GM21576 (cell line): Measurements from ENCODE around the gene PACRG.
"Not testable (repeated sequence)": the region's sequence is repeated elsewhere in the genome, so short reads cannot be mapped to it uniquely, and the experiment has no call there.

ENCODE experiments used
- ATAC-seq: cut with Tn5 transposase; IDR thresholded peaks from one replicate; pipeline ENCODE4 v1.9.1; 2021; ENCODE audit warnings: mild to moderate bottlenecking, moderate library complexity; ENCODE audit not compliant: unreplicated experiment

PACRG gene

GRCh38 chr6:163301726-163302635, 574.2 kb downstream of the PACRG start:
- no peak for ATAC-seq

GRCh38 chr6:163302747-163303146, 575.0 kb downstream of the PACRG start:
- no peak for ATAC-seq

GRCh38 chr6:163306000-163306399, 578.2 kb downstream of the PACRG start:
- no peak for ATAC-seq

GRCh38 chr6:163308629-163309440, 581.1 kb downstream of the PACRG start:
- ATAC-seq, result no peak

- ATAC-seq, result no peak
These were observed 581.8 kb downstream of the PACRG start for GRCh38 chr6:163309491-163310026.

GRCh38 chr6:163310096-163310972, 582.6 kb downstream of the PACRG start:
- ATAC-seq, result no peak

- ATAC-seq, result no peak
These were observed 583.2 kb downstream of the PACRG start for GRCh38 chr6:163310973-163311383.

GRCh38 chr6:163311830-163312229, 584.1 kb downstream of the PACRG start:
- no peak for ATAC-seq

- ATAC-seq, result no peak
These were observed 585.8 kb downstream of the PACRG start for GRCh38 chr6:163313566-163313965.

- ATAC-seq, result no peak
These were observed 586.2 kb downstream of the PACRG start for GRCh38 chr6:163313981-163314380.

- ATAC-seq, result no peak
These were observed 587.2 kb downstream of the PACRG start for GRCh38 chr6:163314791-163315470.

- ATAC-seq, result not testable (repeated sequence)
These were observed 589.2 kb downstream of the PACRG start for GRCh38 chr6:163316866-163317495.

- no peak for ATAC-seq
These were observed 590.5 kb downstream of the PACRG start for GRCh38 chr6:163318071-163318786.

GRCh38 chr6:163319609-163320366, 592.0 kb downstream of the PACRG start:
- no peak for ATAC-seq

- no peak for ATAC-seq
These were observed 592.6 kb downstream of the PACRG start for GRCh38 chr6:163320402-163320801.

GRCh38 chr6:163320804-163321203, 593.0 kb downstream of the PACRG start:
- ATAC-seq, result no peak

GRCh38 chr6:163321717-163322116, 593.9 kb downstream of the PACRG start:
- no peak for ATAC-seq

GRCh38 chr6:163323274-163323673, 595.5 kb downstream of the PACRG start:
- ATAC-seq, result no peak
